Neutrophil (primary cell): ENCODE results near the gene HADH.
"Not testable (repeated sequence)": the region's sequence is repeated elsewhere in the genome, so short reads cannot be mapped to it uniquely, and the experiment has no call there.

Source experiments
- H3K27ac ChIP-seq: fragments of 200-600 bp; sonication (generic); 2 replicates; pipeline ENCODE4 v1.5.1; 2016; ENCODE audit warnings: mild to moderate bottlenecking, moderate library complexity
- H3K27me3 ChIP-seq: fragments of 200-600 bp; sonication (generic); 2 replicates; pipeline ENCODE4 v1.6.0; 2016; ENCODE audit warnings: mild to moderate bottlenecking
- H3K36me3 ChIP-seq: fragments of 200-600 bp; sonication (generic); 2 replicates; pipeline ENCODE4 v1.5.1; 2017
- H3K4me1 ChIP-seq, 2 experiments: fragments of 200-600 bp in 1 of 2; sonication (generic) in 1 of 2; 1 replicate in 1 of 2; 2 replicates in 1 of 2; pipeline versions ENCODE4 v1.5.1 to v1.6.1; 2013 to 2016; ENCODE audit warnings: low read depth in 1 of 2, low read length in 1 of 2, mild to moderate bottlenecking in 1 of 2, moderate library complexity in 1 of 2; ENCODE audit not compliant: control insufficient read depth in 1 of 2, insufficient read depth in 1 of 2
- H3K4me3 ChIP-seq, 2 experiments: fragments of 200-600 bp in 1 of 2; sonication (generic) in 1 of 2; 1 replicate in 1 of 2; 2 replicates in 1 of 2; pipeline ENCODE4 v1.5.1; 2013 to 2016; ENCODE audit warnings: low read depth in 1 of 2, low read length in 1 of 2, mild to moderate bottlenecking in 1 of 2, moderate library complexity in 1 of 2
- H3K9me3 ChIP-seq: fragments of 200-600 bp; sonication (generic); 2 replicates; pipeline ENCODE4 v1.5.1; 2016
- CTCF ChIP-seq: fragments of 200-600 bp; sonication (generic); IDR thresholded peaks from 2 replicates; pipeline ENCODE4 v1.5.1; 2016; ENCODE audit warnings: antibody characterized with exemption

Gene HADH

GRCh38 chr4:108048997-108049396 is 59.3 kb downstream of the HADH start:
- Histone ChIP-seq H3K4me3 (no peak overlapping the region), H3K27me3 (peaks cover 6% of the 10 kb centered on the region), H3K27ac (no peak overlapping the region), H3K4me1 (no peaks in the 10 kb centered on the region), H3K36me3 (no peaks in the 10 kb centered on the region), H3K9me3 (no peaks in the 10 kb centered on the region)
- no peak for TF ChIP-seq CTCF

GRCh38 chr4:108049406-108049805 is 59.7 kb downstream of the HADH start:
- Histone ChIP-seq H3K36me3 (no peaks in the 10 kb centered on the region), H3K27ac (no peak overlapping the region), H3K4me3 (no peak overlapping the region), H3K9me3 (no peaks in the 10 kb centered on the region), H3K27me3 (peaks cover 6% of the 10 kb centered on the region), H3K4me1 (no peaks in the 10 kb centered on the region)
- no peak for TF ChIP-seq CTCF

GRCh38 chr4:108050166-108051111 is 60.8 kb downstream of the HADH start:
- H3K4me3 ChIP-seq, H3K36me3 ChIP-seq, H3K27ac ChIP-seq, H3K9me3 ChIP-seq, H3K4me1 ChIP-seq, H3K27me3 ChIP-seq: not testable (repeated sequence)

GRCh38 chr4:108051343-108051742 is 61.7 kb downstream of the HADH start:
- no peaks in the 10 kb centered on the region for H3K36me3 ChIP-seq
- H3K9me3 ChIP-seq: no peaks in the 10 kb centered on the region
- no peak overlapping the region for H3K4me3 ChIP-seq
- peaks cover 9% of the 10 kb centered on the region for H3K27me3 ChIP-seq
- no peaks in the 10 kb centered on the region for H3K4me1 ChIP-seq
- TF ChIP-seq CTCF: no peak
- H3K27ac ChIP-seq: no peak overlapping the region

GRCh38 chr4:108052558-108053120 is 63.0 kb downstream of the HADH start:
- no peaks in the 10 kb centered on the region for H3K36me3 ChIP-seq

More at GRCh38 chr4:108052558-108053120, 63.0 kb downstream of the HADH start:
- no peak for TF ChIP-seq CTCF
- H3K4me1 ChIP-seq: no peaks in the 10 kb centered on the region
- H3K4me3 ChIP-seq: no peak overlapping the region
- peaks cover 9% of the 10 kb centered on the region for H3K27me3 ChIP-seq
- no peak overlapping the region for H3K27ac ChIP-seq
- H3K9me3 ChIP-seq: no peaks in the 10 kb centered on the region
